Cerebellar nuclear complex (tissue), 1 donor: ENCODE data around the gene SEC24C.
"Not testable (repeated sequence)": the region's sequence is repeated elsewhere in the genome, so short reads cannot be mapped to it uniquely, and the experiment has no call there.

Source experiments
- DNase-seq, 2 experiments: peaks; one replicate each; lab custom pipeline; 2025; lab: John Stamatoyannopoulos, UW

SEC24C gene

GRCh38 chr10:73743905-73744663 lies at the start of gene SEC24C:
Gene SEC24C, plus strand, starts transcription at chr10:73744372. Its CDS starts 2,461 bp downstream, at chr10:73746833.
- DNase-seq = peak; percentile 27 to 85

DNA sequence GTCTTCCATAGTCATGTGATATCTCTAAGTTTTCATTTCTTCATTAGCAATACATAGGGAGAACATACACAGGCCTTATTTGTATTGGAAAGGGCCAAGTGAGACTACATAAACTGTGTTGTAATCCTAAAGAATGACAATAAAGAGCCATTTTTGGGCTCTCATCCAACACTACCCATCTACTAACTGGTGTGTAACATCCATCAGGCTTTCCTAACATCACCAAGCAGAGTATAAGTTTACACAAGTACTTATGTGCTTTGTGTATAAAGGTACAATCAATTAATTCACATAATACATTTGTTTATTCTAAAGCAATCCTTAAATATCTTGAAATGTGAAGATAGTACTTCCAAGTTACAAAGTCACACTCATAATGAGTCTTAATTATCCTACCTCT lies 48.9 kb upstream of the SEC24C start:
- not testable (repeated sequence) for DNase-seq

DNA sequence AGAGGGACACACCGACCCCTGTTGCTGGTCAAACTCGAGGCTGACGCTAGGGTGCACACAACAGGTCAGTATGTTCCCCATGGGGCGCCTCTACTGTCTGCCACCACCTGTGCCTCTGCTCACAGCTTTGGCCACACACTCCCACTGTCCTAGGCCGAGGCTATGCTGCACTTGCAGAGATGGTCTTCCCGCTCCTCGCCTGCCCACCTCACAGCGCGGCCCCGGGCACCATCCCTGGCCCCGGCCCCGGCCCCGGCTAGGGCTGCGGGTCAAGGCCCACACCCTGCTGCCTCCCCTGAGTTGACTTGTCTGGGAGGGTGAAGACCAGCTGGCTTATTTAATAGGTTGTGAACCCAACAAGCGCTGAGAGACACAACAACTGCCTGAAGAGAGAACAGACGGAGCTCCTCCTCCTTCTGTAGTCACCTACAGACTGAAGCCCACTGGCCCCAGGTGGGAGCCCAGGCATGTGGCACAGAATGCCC lies 46.5 kb upstream of the SEC24C start, which contains the start of gene AGAP5:
AGAP5 (minus strand) TSS at position 435 of the 485 bp plus-strand sequence; CDS start at position 81, 354 bp downstream.
- not testable (repeated sequence) for DNase-seq

DNA sequence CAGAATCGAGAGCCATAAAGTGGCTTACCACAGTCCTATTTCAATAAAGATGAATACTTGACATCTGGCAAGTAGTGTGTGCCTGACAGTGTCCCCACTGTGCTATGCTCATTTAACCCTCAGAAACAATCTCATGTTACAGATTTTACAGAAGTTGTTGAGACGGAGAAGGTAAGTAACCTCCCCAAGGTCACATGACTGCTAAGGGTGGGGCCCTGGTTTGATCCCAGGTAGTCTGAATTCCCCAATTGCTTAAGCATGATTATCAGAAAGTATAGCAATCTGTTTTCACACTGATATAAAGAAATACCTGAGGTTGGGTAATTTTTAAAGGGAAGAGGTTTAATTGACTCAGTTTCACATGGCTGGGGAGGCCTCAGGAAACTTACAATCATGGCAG lies 45.4 kb upstream of the SEC24C start:
- not testable (repeated sequence) for DNase-seq

DNA sequence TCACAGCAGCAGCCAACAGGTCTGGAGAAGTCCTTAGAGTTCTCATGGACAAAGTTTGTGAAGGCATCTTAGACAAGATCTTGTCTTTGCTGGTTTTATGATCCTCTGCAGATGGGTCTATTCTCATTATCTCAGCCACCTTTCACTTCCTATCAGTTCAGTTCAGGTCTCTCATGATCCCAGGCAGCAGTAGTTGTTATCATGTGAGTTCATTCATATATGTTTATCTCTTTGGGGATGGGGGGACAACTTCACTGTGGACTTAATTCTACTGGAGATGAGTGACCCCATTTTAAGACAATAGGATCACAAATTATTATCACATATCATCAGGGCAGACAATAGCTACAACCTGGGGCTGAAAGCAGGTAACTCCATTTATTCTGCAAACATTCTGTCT lies 40.2 kb upstream of the SEC24C start:
- DNase-seq = not testable (repeated sequence)

GRCh38 chr10:73705506-73706072 lies 38.6 kb upstream of the SEC24C start:
- not testable (repeated sequence) for DNase-seq

DNA sequence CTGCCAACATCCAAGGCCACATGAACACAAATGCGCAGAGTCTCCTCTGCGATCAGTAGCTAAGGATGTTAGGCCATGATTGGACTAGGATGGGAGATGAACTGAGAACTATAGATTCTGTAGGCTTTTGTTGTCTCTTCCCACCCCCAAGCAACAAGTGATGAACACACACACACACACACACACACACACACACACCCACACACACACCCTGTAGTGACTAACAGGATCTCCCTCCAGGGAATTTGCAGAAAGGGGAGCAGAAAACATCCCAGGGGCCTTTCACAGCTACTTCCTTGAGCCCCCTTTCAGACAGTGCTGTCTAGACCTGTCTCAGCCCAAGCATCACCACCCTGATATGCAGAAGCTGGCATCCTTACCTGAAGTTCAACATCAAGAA lies 37.7 kb upstream of the SEC24C start:
- not testable (repeated sequence) for DNase-seq

DNA sequence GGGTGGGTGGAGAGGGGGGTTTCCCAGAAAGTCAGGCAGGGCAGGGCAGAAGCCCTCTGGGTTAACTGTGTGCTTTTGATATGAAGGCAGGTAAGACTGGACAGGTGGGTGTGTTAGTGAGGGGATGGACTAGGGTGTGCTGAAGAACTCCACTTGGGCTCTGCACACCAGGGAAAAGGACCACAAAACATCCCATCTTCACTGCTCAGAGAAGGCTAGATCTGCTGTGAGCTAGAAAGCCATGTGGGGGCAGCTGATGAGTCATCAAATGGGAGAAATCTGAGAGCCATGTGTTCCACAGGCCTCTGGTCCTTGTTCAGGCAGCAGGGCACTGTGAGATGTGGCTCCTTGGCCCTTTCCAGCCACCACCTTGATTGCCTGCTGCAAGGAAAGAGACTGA lies 36.5 kb upstream of the SEC24C start:
- not testable (repeated sequence) for DNase-seq

DNA sequence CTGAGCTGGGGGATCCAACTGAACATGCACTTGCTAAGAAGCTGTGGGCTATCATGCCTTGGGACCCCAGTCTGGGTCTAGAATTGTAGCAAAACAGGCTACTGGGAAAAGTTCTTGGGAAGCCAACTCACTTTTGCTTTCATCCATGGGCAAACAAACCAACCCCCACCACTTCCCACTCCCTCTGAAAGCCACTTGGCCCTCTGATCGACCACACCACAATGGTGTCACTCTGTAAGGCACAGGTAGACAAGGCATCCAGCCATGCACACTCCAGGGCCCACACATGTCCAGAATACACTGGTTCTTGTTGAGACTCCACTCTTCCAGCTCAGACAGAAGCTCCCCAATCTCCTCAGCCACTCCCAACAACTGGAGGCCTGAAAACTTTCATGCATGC lies 36.0 kb upstream of the SEC24C start:
- not testable (repeated sequence) for DNase-seq

DNA sequence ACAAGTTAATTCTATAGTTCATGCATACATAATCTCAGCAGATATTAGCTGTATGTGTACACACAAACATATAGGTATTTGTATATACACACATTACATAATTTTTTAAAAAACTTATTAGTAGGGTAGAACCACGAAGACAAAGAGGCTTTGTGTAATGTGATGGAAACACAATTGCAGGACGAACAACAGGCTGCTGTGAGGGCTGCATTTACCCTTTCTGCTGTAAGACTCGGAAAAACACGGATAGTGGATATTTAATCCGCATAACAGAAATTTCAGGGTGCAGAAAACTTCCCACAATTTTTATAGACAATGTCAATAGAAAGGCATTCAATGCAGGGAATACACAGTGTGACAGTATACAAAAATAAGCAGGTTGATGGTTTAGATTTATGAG lies 32.5 kb upstream of the SEC24C start:
- not testable (repeated sequence) for DNase-seq

DNA sequence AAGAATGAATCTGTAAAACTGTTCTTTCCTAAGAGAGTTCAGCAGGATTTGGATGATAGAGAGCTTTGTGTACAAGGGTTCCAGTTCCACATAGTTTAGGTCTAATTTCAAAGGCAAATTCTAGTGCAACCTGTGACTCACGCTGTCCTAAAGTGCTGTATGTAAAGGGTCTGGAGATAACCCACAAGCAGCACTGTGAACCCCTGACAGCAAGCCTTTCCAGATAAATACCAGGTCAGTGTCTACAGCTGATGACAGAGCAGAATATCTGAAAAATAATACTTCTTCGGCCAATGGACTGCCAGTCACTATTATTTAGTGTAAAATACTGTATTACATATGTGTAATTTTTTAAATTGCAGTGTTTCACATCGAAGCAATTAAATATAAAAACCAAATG lies 30.3 kb upstream of the SEC24C start:
- DNase-seq = not testable (repeated sequence)

- not testable (repeated sequence) for DNase-seq
These were observed 29.7 kb upstream of the SEC24C start for GRCh38 chr10:73714483-73714882.

DNA sequence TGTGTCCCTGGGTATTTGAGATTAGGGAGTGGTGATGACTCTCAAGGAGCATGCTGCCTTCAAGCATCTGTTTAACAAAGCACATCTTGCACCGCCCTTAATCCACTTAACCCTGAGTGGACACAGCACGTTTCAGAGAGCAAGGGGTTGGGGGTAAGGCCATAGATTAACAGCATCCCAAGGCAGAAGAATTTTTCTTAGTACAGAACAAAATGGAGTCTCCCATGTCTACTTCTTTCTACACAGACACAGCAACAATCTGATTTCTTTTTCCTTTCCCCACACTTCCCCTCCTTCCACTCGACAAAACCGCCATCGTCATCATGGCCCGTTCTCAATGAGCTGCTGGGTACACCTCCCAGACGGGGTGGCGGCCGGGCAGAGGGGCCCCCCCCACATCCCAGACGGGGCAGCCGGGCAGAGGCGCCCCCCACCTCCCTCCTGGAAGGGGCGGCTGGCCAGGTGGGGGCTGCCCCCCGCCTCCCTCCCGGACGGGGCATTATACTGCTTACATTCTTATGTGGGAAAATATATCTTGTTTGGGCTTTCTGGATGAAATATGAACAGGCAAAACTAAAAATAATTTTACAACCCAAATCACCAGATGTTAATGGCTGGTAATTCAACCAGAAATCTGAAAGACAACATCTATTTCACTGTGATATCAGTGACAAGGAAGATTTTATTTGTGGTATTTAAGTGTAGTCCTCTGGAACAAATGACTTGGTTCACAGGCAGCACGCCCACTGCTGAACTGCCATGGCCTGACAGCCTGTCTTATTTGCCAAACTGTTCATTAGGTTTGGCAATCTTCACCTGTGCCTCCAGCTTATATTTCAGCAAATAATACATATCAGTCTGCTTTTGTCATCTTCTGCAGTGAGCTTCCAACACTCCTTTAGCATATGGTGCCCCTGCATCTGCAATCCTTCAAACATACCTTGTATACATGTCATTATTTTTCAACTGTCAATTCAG lies 28.7 kb upstream of the SEC24C start:
- not testable (repeated sequence) for DNase-seq

GRCh38 chr10:73716251-73716650 lies 27.9 kb upstream of the SEC24C start:
- DNase-seq = no peak

DNA sequence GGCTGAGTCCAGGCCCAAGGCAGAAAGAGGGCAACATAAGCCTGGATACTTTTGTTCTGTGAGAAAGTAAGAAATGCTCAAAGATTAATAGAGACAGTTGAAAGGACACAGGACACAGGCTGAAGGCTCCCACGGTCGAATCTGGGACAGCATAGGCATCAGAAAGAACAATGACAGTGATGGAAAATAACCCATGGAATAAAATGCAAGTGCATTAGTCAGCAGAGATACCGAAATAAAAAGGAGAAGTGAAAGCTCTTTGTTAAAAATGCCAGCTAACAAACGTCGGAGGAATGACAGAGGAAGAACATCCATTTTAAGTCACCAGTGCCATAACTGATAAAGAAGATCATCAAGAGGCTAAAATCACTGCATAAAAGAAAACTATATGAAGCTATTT lies 26.6 kb upstream of the SEC24C start:
- DNase-seq = no peak

- not testable (repeated sequence) for DNase-seq
These were observed 23.6 kb upstream of the SEC24C start for GRCh38 chr10:73720561-73720960.

DNA sequence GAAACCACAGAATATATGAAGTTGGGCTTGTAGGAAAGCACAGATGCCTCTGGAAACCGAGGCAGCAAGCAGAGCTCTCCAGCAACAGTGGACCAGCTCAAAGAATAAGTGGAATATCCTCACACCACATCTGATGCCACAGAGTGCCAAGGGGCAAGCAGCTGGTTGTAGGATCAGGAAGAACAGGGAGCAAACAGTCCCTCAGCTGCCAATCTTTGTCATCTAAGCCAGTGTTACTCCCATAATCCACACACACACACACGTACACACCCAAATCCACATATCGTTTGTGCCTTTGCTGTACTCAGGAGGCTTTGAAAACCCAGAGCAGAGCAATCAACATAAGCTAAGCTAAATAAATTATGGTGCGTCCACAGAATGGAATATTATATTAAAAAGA lies 20.7 kb upstream of the SEC24C start:
- DNase-seq = no peak

DNA sequence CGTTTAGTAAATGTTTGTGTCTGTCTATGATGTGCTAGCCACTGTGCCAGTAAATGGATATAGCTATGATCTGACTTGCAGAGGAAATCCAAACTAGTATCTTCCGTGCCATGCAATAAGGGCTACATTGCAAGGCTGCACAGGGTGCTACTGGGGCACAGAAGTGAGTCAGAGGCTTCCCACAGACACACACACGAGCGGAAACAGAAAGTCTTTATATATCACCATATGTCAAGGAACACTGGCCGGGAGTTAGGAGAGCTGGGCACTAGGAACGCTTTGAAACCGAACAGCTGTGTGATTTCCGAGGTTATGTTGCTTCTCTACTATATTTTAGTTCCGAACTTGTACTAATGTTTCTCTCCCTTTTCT lies 14.4 kb upstream of the SEC24C start:
- not testable (repeated sequence) for DNase-seq

DNA sequence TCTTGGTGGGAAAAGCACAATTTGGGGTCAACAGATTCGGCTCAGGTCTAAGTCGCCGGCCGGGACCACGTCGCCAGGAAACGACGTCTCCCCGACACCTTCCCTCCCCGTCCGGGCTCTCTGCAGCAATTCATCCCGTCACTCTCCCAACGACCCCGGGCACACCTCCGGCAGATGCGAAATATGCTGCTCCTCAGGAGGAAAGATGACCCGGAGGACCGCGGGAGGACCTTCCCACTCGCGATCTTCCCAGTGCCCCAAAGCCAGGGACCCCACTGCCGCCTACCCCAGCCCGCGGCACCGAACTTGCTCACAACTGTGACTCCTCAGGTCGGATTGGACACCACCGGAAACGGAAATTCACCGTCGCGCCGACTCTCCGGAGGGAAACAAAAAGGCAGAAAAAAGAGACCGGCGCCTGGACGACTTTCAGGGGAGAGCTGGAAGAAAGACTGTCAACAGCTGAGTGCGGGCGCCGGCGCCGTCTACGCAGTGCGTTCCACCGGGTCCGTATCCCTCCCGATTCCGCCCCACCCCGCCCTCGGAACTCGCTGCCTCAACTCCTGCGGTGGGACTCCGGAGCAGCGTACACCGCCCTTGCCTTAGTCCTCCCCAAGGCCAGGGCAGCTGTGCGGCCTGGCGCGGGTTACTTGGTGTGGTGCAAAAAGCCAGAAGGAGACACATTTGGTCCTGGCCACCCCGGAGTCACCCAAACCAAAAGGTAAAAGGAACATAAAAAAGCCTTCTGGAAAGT lies 13.8 kb upstream of the SEC24C start:
- DNase-seq = peak; percentile 37 to 62

DNA sequence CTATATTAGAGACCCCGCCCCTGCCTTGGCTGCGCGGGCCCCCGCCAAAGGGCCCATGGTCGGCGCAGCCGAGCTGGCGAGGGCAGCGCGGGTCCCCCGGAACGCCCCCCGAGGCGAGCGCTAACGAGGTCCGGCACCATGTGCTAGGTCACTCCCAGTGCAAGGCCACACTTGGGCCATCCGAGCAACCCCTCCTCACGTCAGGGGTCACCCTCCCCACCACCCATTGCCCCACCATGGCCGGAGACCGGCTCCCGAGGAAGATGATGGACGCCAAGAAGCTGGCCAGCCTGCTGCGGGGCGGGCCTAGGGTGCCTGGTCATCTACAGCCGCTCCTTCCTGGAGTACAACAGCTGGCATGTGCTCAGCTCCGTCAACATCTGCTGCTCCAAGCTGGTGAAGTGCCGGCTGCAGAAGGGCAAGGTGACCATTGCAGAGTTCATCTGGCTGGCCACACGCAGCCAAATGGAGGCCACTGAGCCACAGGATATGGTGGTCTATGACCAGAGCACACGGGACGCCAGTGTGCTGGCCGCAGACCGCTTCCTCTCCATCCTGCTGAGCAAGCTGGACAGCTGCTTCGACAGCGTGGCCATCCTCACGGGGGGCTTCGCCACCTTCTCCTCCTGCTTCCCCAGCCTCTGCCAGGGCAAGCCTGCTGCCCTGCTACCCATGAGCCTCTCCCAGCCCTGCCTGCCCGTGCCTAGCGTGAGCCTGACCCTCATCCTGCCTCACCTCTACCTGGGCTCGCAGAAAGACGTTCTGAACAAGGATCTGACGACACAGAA lies 12.4 kb upstream of the SEC24C start:
- no peak for DNase-seq

DNA sequence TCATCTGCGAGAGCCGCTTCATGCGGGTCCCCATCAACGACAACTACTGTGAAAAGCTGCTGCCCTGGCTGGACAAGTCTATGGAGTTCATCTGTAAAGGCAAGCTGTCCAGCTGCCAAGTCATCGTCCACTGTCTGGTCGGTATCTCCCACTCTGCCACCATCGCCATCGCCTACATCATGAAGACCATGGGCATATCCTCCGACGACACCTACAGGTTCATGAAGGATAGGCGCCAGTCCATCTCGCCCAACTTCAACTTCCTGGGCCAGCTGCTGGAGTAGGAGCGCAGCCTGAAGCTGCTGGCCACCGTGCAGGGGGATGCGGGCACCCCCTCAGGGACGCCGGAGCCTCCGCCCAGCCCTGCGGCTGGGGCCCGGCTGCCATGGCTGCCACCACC lies 11.7 kb upstream of the SEC24C start:
- DNase-seq = no peak
